Memory B cell (primary cell): ENCODE results near the gene EDA2R.
A peak's percentile ranks its signal among the peaks of the same experiment; 100 is the strongest.

Source experiments
- ATAC-seq: fragments of 150-1000 bp; cut with Tn5 transposase; 2 replicates; pipeline ENCODE4 v1.10.0; 2021; ENCODE audit warnings: low read depth, mild to moderate bottlenecking, moderate library complexity
- DNase-seq, 2 donors: peaks; one replicate each; pipeline ENCODE4 v3.0.0; 2022; ENCODE audit warnings: low spot score in 2 of 2
- H3K27ac Mint-ChIP-seq: one replicate; pipeline ENCODE4 v1.8.0; 2022; ENCODE audit warnings: mild to moderate bottlenecking, moderate library complexity, mixed read lengths
- H3K27me3 Mint-ChIP-seq: one replicate; pipeline ENCODE4 v1.8.0; 2022; ENCODE audit warnings: mixed read lengths
- H3K36me3 Mint-ChIP-seq: one replicate; pipeline ENCODE4 v1.8.0; 2022; ENCODE audit warnings: mild to moderate bottlenecking, mixed read lengths
- H3K4me1 Mint-ChIP-seq: one replicate; pipeline ENCODE4 v1.8.0; 2022; ENCODE audit warnings: mixed read lengths
- H3K4me3 Mint-ChIP-seq: one replicate; pipeline ENCODE4 v1.8.0; 2022; ENCODE audit warnings: mild to moderate bottlenecking, moderate library complexity, mixed read lengths
- H3K9me3 Mint-ChIP-seq: one replicate; pipeline ENCODE4 v1.8.0; 2022; ENCODE audit warnings: mixed read lengths

The EDA2R gene

GRCh38 chrX:66638591-66639500 lies at the start of gene EDA2R:
TSS of gene EDA2R (minus strand) at chrX:66639078. CDS start at chrX:66616020, 23,058 bp downstream.
- Mint-ChIP-seq H3K4me1 (peaks cover 7% of the 10 kb centered on the region), H3K27ac (no peak within 1 kb of the TSS), H3K4me3 (peak within 1 kb of the TSS; percentile 87), H3K27me3 (no peaks in the 10 kb centered on the region), H3K36me3 (no peaks in the 10 kb centered on the region), H3K9me3 (no peaks in the 10 kb centered on the region)
- peak; percentile 72 for ATAC-seq
- no peak for DNase-seq

- Mint-ChIP-seq H3K36me3 (no peaks in the 10 kb centered on the region), H3K4me3 (no peak overlapping the region), H3K4me1 (no peaks in the 10 kb centered on the region), H3K27ac (no peak overlapping the region), H3K27me3 (peaks cover 1% of the 10 kb centered on the region), H3K9me3 (no peaks in the 10 kb centered on the region)
- DNase-seq (no peak), ATAC-seq (no peak)
Measured at GRCh38 chrX:66684196-66684595, 45.3 kb upstream of the EDA2R start.

GRCh38 chrX:66680451-66680850 lies 41.6 kb upstream of the EDA2R start:
- Mint-ChIP-seq H3K27me3 (peaks cover 3% of the 10 kb centered on the region), H3K36me3 (no peaks in the 10 kb centered on the region)
- DNase-seq, result no peak

GRCh38 chrX:66677430-66677829 lies 38.6 kb upstream of the EDA2R start:
- Mint-ChIP-seq H3K9me3 (peaks cover 2% of the 10 kb centered on the region), H3K36me3 (no peaks in the 10 kb centered on the region), H3K4me1 (peaks cover 2% of the 10 kb centered on the region), H3K27ac (no peak overlapping the region), H3K4me3 (no peak overlapping the region), H3K27me3 (peaks cover 3% of the 10 kb centered on the region)
- DNase-seq, result no peak
- ATAC-seq, result no peak

More at GRCh38 chrX:66680451-66680850, 41.6 kb upstream of the EDA2R start:
- no peak for ATAC-seq
- H3K4me1 Mint-ChIP-seq, result peaks cover 2% of the 10 kb centered on the region
- H3K27ac Mint-ChIP-seq, result no peak overlapping the region
- H3K4me3 Mint-ChIP-seq, result no peak overlapping the region
- peaks cover 2% of the 10 kb centered on the region for H3K9me3 Mint-ChIP-seq

- Mint-ChIP-seq H3K4me1 (peaks cover 2% of the 10 kb centered on the region), H3K27me3 (peaks cover 3% of the 10 kb centered on the region), H3K4me3 (no peak overlapping the region), H3K9me3 (peaks cover 2% of the 10 kb centered on the region), H3K36me3 (no peaks in the 10 kb centered on the region), H3K27ac (no peak overlapping the region)
- DNase-seq (no peak), ATAC-seq (no peak)
Measured at GRCh38 chrX:66676990-66677389, 38.1 kb upstream of the EDA2R start.

- Mint-ChIP-seq H3K4me1 (peaks cover 2% of the 10 kb centered on the region), H3K27ac (no peak overlapping the region), H3K4me3 (no peak overlapping the region), H3K27me3 (peaks cover 3% of the 10 kb centered on the region), H3K36me3 (no peaks in the 10 kb centered on the region), H3K9me3 (peaks cover 2% of the 10 kb centered on the region)
- ATAC-seq (no peak), DNase-seq (no peak)
Measured at GRCh38 chrX:66676413-66676812, 37.5 kb upstream of the EDA2R start.

- Mint-ChIP-seq H3K4me3 (no peak overlapping the region), H3K27ac (no peak overlapping the region), H3K27me3 (peaks cover 3% of the 10 kb centered on the region), H3K4me1 (peaks cover 2% of the 10 kb centered on the region), H3K36me3 (no peaks in the 10 kb centered on the region), H3K9me3 (peaks cover 2% of the 10 kb centered on the region)
- ATAC-seq (no peak), DNase-seq (no peak)
Measured at GRCh38 chrX:66675541-66675940, 36.7 kb upstream of the EDA2R start.

GRCh38 chrX:66674506-66674905 lies 35.6 kb upstream of the EDA2R start:
- DNase-seq (no peak), ATAC-seq (no peak)
- no peaks in the 10 kb centered on the region for H3K36me3 Mint-ChIP-seq
- H3K4me3 Mint-ChIP-seq, result no peak overlapping the region
- peaks cover 2% of the 10 kb centered on the region for H3K27me3 Mint-ChIP-seq
- peaks cover 2% of the 10 kb centered on the region for H3K9me3 Mint-ChIP-seq
- H3K27ac Mint-ChIP-seq, result no peak overlapping the region
- H3K4me1 Mint-ChIP-seq, result peaks cover 2% of the 10 kb centered on the region

GRCh38 chrX:66672106-66672505 lies 33.2 kb upstream of the EDA2R start:
- no peak overlapping the region for H3K27ac Mint-ChIP-seq
- H3K27me3 Mint-ChIP-seq, result peaks cover 2% of the 10 kb centered on the region
- no peaks in the 10 kb centered on the region for H3K36me3 Mint-ChIP-seq
- peaks cover 2% of the 10 kb centered on the region for H3K9me3 Mint-ChIP-seq
- ATAC-seq (no peak), DNase-seq (no peak)
- H3K4me1 Mint-ChIP-seq, result peaks cover 2% of the 10 kb centered on the region
- H3K4me3 Mint-ChIP-seq, result no peak overlapping the region

GRCh38 chrX:66654411-66654810 lies 15.5 kb upstream of the EDA2R start:
- Mint-ChIP-seq H3K27ac (no peak overlapping the region), H3K4me3 (no peak overlapping the region), H3K27me3 (no peaks in the 10 kb centered on the region), H3K4me1 (no peaks in the 10 kb centered on the region), H3K36me3 (no peaks in the 10 kb centered on the region), H3K9me3 (no peaks in the 10 kb centered on the region)
- DNase-seq (no peak), ATAC-seq (no peak)

- no peak for ATAC-seq
- Mint-ChIP-seq H3K4me3 (no peak overlapping the region), H3K36me3 (no peaks in the 10 kb centered on the region), H3K27me3 (no peaks in the 10 kb centered on the region), H3K27ac (no peak overlapping the region), H3K9me3 (no peaks in the 10 kb centered on the region), H3K4me1 (peaks cover 7% of the 10 kb centered on the region)
- DNase-seq, result no peak
Measured at GRCh38 chrX:66635360-66635759, 3.5 kb downstream of the EDA2R start.

GRCh38 chrX:66634272-66634671 lies 4.6 kb downstream of the EDA2R start:
- H3K36me3 Mint-ChIP-seq, result no peaks in the 10 kb centered on the region
- no peaks in the 10 kb centered on the region for H3K9me3 Mint-ChIP-seq
- ATAC-seq, result no peak
- no peak overlapping the region for H3K27ac Mint-ChIP-seq
- DNase-seq, result no peak
- H3K27me3 Mint-ChIP-seq, result no peaks in the 10 kb centered on the region
- no peak overlapping the region for H3K4me3 Mint-ChIP-seq
- peaks cover 5% of the 10 kb centered on the region for H3K4me1 Mint-ChIP-seq

GRCh38 chrX:66633541-66633940 lies 5.3 kb downstream of the EDA2R start:
- H3K9me3 Mint-ChIP-seq, result no peaks in the 10 kb centered on the region
- DNase-seq, result no peak
- no peak overlapping the region for H3K4me3 Mint-ChIP-seq
- H3K27me3 Mint-ChIP-seq, result no peaks in the 10 kb centered on the region
- H3K36me3 Mint-ChIP-seq, result no peaks in the 10 kb centered on the region
- H3K27ac Mint-ChIP-seq, result no peak overlapping the region
- no peak for ATAC-seq
- H3K4me1 Mint-ChIP-seq, result peaks cover 3% of the 10 kb centered on the region

GRCh38 chrX:66632981-66633380 lies 5.9 kb downstream of the EDA2R start:
- Mint-ChIP-seq H3K4me3 (no peak overlapping the region), H3K9me3 (peaks cover 1% of the 10 kb centered on the region), H3K27ac (no peak overlapping the region), H3K27me3 (no peaks in the 10 kb centered on the region), H3K36me3 (no peaks in the 10 kb centered on the region), H3K4me1 (peaks cover 3% of the 10 kb centered on the region)
- DNase-seq (no peak), ATAC-seq (no peak)

- Mint-ChIP-seq H3K36me3 (no peaks in the 10 kb centered on the region), H3K27ac (no peak overlapping the region), H3K9me3 (peaks cover 1% of the 10 kb centered on the region), H3K4me1 (peaks cover 3% of the 10 kb centered on the region), H3K27me3 (no peaks in the 10 kb centered on the region), H3K4me3 (no peak overlapping the region)
- ATAC-seq, result no peak
- DNase-seq, result no peak
Measured at GRCh38 chrX:66632473-66632872, 6.4 kb downstream of the EDA2R start.
